ENCODE data around the gene PTPRH. TPM values are rescaled to one million over a fixed set of nuclear protein-coding genes. Genes with fewer than 3 reads are reported as not detected.

Gene PTPRH
- total RNA-seq, 4 donors from 2014 or later, result 1.4 to 9.8 (median 5.5) TPM

DNA sequence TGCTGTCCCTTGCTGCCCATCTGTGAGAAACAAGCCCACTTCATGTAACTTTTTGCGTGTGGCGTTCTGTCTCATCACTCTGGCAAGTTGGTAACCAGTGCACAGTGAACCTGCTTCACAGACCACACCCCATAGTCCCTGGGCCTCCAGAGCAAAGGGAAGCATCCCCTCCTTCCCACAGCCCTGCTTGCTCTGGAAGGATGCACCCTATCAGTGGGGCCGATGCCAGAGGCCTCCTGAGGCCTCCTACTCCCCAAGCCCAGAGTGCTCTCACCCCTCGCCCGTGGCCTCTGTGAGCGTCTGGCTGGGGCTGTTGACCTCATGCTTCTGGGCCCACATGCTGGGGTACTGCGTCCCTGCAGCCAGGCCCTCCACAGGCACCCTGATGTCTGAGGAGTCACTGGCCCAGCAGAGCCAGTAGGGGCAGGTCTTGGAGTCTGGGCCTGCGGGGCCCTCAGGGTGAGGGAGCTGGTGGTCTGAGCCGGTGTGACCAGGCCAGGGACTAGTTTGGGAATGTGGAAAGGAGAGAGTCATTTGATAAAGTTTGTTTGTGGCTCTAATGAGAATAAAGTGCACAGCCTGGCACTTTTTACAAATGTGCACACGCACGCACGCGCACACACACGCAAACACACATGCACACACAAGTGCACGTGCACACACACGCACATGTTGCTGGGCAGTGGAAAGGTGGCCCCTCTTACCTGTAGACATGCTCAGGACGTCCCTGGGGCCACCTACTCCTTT, 14.2 kb upstream of the PTPRH start:
- ATAC-seq (ENCODE audit: low FRiP score) (no peak), DNase-seq (ENCODE audit: low spot score) (no peak)
- TF ChIP-seq, protein P1, sequence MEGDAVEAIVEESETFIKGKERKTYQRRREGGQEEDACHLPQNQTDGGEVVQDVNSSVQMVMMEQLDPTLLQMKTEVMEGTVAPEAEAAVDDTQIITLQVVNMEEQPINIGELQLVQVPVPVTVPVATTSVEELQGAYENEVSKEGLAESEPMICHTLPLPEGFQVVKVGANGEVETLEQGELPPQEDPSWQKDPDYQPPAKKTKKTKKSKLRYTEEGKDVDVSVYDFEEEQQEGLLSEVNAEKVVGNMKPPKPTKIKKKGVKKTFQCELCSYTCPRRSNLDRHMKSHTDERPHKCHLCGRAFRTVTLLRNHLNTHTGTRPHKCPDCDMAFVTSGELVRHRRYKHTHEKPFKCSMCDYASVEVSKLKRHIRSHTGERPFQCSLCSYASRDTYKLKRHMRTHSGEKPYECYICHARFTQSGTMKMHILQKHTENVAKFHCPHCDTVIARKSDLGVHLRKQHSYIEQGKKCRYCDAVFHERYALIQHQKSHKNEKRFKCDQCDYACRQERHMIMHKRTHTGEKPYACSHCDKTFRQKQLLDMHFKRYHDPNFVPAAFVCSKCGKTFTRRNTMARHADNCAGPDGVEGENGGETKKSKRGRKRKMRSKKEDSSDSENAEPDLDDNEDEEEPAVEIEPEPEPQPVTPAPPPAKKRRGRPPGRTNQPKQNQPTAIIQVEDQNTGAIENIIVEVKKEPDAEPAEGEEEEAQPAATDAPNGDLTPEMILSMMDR (IDR thresholded peaks at IDR 0.05), result no peak

DNA sequence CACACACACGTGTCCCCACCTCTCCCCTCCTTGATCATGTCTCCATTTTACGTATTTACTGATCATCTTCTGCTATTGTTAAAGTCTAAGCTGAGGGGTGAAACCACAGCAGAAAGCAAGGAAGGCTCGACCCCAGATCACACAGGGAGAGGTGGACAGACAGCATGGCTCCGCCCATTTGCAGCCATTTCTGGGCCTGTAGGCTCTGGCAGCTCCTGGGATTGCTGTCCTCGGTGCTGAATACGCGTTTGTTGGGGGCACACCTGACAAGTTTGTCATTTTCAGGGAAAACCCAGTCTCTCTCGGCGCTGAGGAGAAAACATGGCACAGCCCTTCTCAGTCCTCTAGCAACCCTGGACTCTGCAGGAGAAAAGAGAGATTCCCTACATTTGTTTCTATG, 11.2 kb upstream of the PTPRH start:
- DNase-seq (ENCODE audit: low spot score) (no peak), ATAC-seq (ENCODE audit: low FRiP score) (no peak)
- TF ChIP-seq, protein P1 (IDR thresholded peaks at IDR 0.05), result no peak

DNA sequence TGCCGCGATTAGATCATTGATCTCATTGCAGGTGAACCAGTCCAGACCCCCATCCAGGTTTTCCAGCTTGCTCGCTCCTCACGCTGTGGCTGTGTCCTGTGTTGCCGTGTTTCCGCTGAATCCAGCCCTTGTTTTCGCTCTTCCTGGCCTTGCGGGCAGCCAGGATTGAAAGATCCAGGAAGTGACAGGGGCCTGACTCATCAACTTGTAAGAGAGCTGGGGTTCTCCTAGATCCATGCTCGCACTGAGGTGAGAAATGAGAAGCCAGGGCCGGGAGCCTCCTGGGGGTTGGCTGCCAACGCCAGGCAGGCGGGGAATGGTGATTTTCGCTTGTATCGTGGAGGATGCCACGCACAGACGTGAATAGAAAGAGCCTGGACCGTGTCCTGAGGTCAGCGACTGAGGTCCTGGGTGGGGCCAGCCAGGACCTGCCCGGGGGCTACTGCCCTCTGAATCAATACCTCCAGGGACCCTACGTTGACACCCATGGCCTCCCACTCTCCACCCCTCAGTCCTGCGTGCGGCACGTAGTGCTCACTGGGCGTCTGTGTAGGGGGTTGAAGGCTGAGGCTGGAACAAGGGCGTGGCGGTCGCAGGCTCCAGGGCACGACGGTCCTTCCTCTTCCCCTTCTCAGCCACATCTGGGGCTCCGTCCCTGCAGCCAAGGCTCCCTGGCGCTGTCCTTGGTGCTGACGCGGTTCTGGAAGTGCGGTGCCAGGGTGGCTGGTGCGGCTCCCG, 7.3 kb upstream of the PTPRH start:
- DNase-seq (ENCODE audit: low spot score) (peak; percentile 68), ATAC-seq (ENCODE audit: low FRiP score) (peak; percentile 87)
- TF ChIP-seq, protein P1 (IDR thresholded peaks at IDR 0.05), result no peak

DNA sequence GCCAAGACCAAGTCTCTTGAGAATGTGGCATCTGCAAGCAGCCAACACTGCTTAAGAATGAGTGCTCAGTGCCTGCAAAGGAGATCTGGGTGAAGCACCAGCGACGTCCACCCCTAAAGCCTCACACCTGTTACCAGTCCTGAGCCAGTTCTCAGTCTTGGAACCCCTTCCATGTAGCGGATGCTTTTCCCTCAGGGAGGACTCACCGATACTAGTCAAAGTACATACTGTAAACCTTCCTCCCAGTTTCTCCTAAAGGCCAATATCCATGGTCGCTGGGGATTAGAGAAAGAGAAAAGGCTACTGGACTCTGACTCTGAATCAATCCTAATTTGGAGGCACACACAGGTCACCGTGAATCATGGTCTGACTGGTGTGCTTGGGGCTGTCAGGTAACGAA, 4.2 kb upstream of the PTPRH start:
- ATAC-seq (ENCODE audit: low FRiP score) (no peak), DNase-seq (ENCODE audit: low spot score) (no peak)
- TF ChIP-seq, protein P1 (IDR thresholded peaks at IDR 0.05), result no peak

DNA sequence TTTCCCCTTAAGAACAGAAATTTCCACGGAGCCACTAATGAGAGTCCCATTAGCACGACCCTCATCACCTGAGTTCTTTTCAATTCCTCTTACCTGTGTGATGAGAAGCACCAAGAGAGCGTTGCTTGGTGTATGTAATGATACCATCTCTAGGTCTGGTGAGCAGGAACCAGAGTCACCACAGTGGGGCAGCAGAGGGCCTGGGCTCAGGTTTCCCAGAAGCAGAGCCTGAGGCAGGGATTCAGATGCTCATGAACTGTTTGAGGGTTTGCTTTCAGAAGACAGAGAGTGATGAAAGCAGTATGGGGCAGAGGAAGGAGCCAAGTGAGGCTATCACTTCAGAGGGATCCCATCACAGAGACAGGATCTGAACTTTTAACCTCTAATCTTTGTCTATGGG, 3.1 kb upstream of the PTPRH start:
- DNase-seq (ENCODE audit: low spot score), result no peak
- TF ChIP-seq, protein P1 (IDR thresholded peaks at IDR 0.05), result no peak
- no peak for ATAC-seq (ENCODE audit: low FRiP score)

DNA sequence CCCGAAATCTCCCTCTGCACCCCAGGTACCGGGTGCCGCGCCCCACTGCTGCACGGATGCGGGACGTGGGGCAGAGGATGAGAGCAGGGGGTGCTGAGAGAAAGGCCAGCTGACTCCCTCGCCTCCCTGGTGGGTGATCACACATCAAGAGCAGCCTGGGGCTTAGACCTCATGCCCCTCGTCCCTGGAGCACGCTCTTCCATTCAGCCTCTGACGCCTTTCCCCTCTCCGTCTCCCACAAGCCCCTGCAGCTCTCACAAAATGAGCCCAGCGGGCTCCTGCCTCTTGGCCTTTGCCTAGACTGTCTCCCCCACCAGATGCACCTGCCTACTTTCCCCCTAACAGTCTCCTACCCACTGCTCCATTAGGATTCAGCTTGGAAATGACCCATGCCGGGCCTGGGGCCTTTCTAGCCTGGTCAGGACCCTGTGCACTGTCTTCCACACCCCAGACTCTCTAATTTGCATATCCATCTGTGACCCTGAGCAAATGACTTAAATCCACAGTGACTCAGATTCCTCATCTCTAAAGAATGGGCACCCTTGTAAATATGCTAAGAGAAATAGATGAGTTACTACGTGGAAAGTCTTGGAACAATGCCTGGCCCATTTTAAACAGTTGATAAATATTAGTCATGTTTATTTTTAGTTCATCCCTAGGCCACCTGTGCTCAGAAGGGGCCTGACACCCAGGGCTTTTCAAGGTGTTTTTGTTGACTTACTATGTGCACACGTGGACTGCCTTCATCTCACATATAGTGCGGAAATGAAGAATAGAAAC, 582 bp upstream of the PTPRH start:
- TF ChIP-seq, protein P1 (IDR thresholded peaks at IDR 0.05), result no peak
- DNase-seq (ENCODE audit: low spot score) (no peak), ATAC-seq (ENCODE audit: low FRiP score) (peak; percentile 69)
